Nucleus accumbens (tissue), 56 donors: ENCODE measurements around the gene RNF175.

Experiments used
- DNase-seq, 56 donors: peaks; one replicate each; lab custom pipeline; 2025; lab: John Stamatoyannopoulos, UW

The RNF175 gene

GRCh38 chr4:153759407-153760316 lies at the start of gene RNF175:
Gene RNF175 (minus strand): TSS chr4:153760024. CDS start chr4:153759862, 162 bp downstream.
- peak in 25 of 56 donors; percentile 10 to 76 (median 35) for DNase-seq

- no peak for DNase-seq
These were observed 49.5 kb upstream of the RNF175 start for GRCh38 chr4:153809307-153809706.

GRCh38 chr4:153808175-153808574 lies 48.4 kb upstream of the RNF175 start:
- DNase-seq: no peak

- DNase-seq: no peak
These were observed 46.2 kb upstream of the RNF175 start for GRCh38 chr4:153806073-153806472.

- no peak for DNase-seq
These were observed 44.9 kb upstream of the RNF175 start for GRCh38 chr4:153804722-153805121.

- DNase-seq: no peak
These were observed 39.9 kb upstream of the RNF175 start for GRCh38 chr4:153799694-153800074.

GRCh38 chr4:153798901-153799693 lies 39.3 kb upstream of the RNF175 start:
- no peak for DNase-seq

GRCh38 chr4:153798420-153798819 lies 38.6 kb upstream of the RNF175 start:
- no peak for DNase-seq

- no peak for DNase-seq
These were observed 34.2 kb upstream of the RNF175 start for GRCh38 chr4:153794006-153794405.

- DNase-seq: no peak
These were observed 32.9 kb upstream of the RNF175 start for GRCh38 chr4:153792618-153793247.

GRCh38 chr4:153791746-153792617 lies 32.2 kb upstream of the RNF175 start:
- peak in 35 of 56 donors; percentile 3 to 82 (median 26) for DNase-seq

GRCh38 chr4:153790962-153791551 lies 31.2 kb upstream of the RNF175 start:
- peak in 7 of 56 donors; percentile 3 to 18 (median 13) for DNase-seq

- no peak for DNase-seq
These were observed 30.7 kb upstream of the RNF175 start for GRCh38 chr4:153790500-153790865.

- no peak for DNase-seq
These were observed 30.1 kb upstream of the RNF175 start for GRCh38 chr4:153789741-153790499.

GRCh38 chr4:153788413-153789276 lies 28.8 kb upstream of the RNF175 start, which contains the start of gene SFRP2:
Gene SFRP2 (minus strand): TSS chr4:153789083. CDS start chr4:153788835, 248 bp downstream.
- peak in 1 of 56 donors; percentile 1 for DNase-seq

- DNase-seq: no peak
These were observed 28.2 kb upstream of the RNF175 start for GRCh38 chr4:153788051-153788412.

GRCh38 chr4:153787575-153787974 lies 27.8 kb upstream of the RNF175 start:
- DNase-seq: no peak

GRCh38 chr4:153787061-153787560 lies 27.3 kb upstream of the RNF175 start:
- DNase-seq: no peak
